Ascending aorta (tissue), 2 donors: ENCODE measurements around the gene SELENOF. TPM values are rescaled to one million over a fixed set of nuclear protein-coding genes. Genes with fewer than 3 reads are reported as not detected.

Experiments
- DNase-seq, 2 donors: peaks; one replicate each; pipeline ENCODE4 v3.0.0-alpha.2; 2019; ENCODE audit warnings: low spot score in 2 of 2
- H3K27ac ChIP-seq, 2 donors: fragments of 200-600 bp; sonication (generic); one replicate each; pipeline ENCODE4 v1.5.1; 2016 to 2017; ENCODE audit warnings: mild to moderate bottlenecking in 1 of 2
- H3K27me3 ChIP-seq: fragments of 200-600 bp; sonication (generic); one replicate; pipeline ENCODE4 v1.5.1; 2017
- H3K36me3 ChIP-seq, 2 donors: fragments of 200-600 bp; sonication (generic); one replicate each; pipeline ENCODE4 v1.5.1; 2016
- H3K4me1 ChIP-seq, 2 donors: fragments of 200-600 bp; sonication (generic); one replicate each; pipeline ENCODE4 v1.5.1; 2016 to 2017; ENCODE audit warnings: mild to moderate bottlenecking in 1 of 2
- H3K4me3 ChIP-seq, 2 donors: fragments of 200-600 bp; sonication (generic); one replicate each; pipeline ENCODE4 v1.5.1; 2016 to 2017; ENCODE audit warnings: mild to moderate bottlenecking in 1 of 2
- H3K9me3 ChIP-seq, 2 donors: fragments of 200-600 bp; sonication (generic); one replicate each; pipeline ENCODE4 v1.5.1; 2016
- intact Hi-C: fragments of 100-400 bp; cut with DNase I; formaldehyde crosslinking; loops from one replicate; pipeline ENCODE4 v1.15.1; 2023
- total RNA-seq: library from RNA; depleted of rRNA; stranded (reverse); fragments of >200 nt; gene quantifications from one replicate; pipeline ENCODE4 v1.1.0, GENCODE V29; 2016
- TF ChIP-seq, protein P1 (sequence below), 3 experiments: fragments of 200-600 bp in 2 of 3; fragments of 450-650 bp in 1 of 3; sonication (generic) in 2 of 3; IDR thresholded peaks; one replicate each; pipeline ENCODE4 v1.5.1; 2016 to 2019; ENCODE audit warnings: antibody characterized with exemption in 3 of 3, mild to moderate bottlenecking in 1 of 3, moderate library complexity in 1 of 3

The SELENOF gene
- total RNA-seq, 1 donor from 2014 or later = 124 TPM

DNA sequence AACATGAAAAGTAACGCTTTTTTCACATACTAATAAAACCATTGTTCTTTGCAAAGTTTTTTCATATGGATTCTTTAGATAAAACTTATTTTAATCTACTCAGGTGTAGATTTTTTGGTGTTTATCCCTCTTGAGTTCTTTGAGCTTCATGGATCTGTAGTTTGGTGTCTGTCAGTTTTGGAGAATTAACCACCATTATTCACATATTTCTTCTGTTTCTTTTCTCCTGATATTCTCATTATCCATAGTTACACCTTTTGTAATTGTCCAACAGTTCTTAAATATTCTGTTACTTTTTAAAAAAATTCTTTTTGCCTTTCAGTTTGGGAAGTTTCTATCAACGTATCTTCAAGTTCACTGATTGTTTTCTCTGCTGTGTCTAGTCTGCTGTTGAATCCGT, 19.1 kb upstream of the SELENOF start:
- no peaks in the 10 kb centered on the region for H3K4me1 ChIP-seq
- DNase-seq = no peak
- TF ChIP-seq, protein P1, sequence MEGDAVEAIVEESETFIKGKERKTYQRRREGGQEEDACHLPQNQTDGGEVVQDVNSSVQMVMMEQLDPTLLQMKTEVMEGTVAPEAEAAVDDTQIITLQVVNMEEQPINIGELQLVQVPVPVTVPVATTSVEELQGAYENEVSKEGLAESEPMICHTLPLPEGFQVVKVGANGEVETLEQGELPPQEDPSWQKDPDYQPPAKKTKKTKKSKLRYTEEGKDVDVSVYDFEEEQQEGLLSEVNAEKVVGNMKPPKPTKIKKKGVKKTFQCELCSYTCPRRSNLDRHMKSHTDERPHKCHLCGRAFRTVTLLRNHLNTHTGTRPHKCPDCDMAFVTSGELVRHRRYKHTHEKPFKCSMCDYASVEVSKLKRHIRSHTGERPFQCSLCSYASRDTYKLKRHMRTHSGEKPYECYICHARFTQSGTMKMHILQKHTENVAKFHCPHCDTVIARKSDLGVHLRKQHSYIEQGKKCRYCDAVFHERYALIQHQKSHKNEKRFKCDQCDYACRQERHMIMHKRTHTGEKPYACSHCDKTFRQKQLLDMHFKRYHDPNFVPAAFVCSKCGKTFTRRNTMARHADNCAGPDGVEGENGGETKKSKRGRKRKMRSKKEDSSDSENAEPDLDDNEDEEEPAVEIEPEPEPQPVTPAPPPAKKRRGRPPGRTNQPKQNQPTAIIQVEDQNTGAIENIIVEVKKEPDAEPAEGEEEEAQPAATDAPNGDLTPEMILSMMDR (IDR thresholded peaks at IDR 0.05) = no peak
- intact Hi-C loops = no loop called here
- no peaks in the 10 kb centered on the region for H3K36me3 ChIP-seq
- no peaks in the 10 kb centered on the region for H3K27me3 ChIP-seq
- H3K9me3 ChIP-seq = no peaks in the 10 kb centered on the region
- no peak overlapping the region for H3K4me3 ChIP-seq
- no peak overlapping the region for H3K27ac ChIP-seq

DNA sequence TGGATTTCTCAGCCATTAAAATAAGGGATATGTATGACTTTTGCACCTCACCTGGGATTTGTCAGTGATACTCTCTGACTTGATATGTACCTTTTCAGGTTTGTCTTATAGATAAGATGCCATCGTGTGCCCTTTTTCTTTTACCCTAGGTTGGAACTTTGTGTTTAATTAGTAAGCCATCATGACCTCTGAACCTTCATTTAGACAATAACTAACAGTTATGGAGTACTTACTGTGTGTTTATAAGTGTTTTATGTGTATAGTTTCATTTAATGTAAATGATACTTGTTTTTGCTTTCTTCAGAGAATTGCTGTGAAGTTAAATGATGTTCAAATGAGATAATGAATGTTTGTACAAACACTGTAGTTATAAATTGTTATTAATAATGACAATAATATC, 14.9 kb upstream of the SELENOF start:
- DNase-seq = no peak
- Histone ChIP-seq H3K9me3 (no peaks in the 10 kb centered on the region), H3K36me3 (no peaks in the 10 kb centered on the region), H3K4me3 (no peak overlapping the region), H3K27ac (no peak overlapping the region), H3K4me1 (no peaks in the 10 kb centered on the region), H3K27me3 (no peaks in the 10 kb centered on the region)
- intact Hi-C loops = no loop called here
- TF ChIP-seq, protein P1 (IDR thresholded peaks at IDR 0.05) = no peak

DNA sequence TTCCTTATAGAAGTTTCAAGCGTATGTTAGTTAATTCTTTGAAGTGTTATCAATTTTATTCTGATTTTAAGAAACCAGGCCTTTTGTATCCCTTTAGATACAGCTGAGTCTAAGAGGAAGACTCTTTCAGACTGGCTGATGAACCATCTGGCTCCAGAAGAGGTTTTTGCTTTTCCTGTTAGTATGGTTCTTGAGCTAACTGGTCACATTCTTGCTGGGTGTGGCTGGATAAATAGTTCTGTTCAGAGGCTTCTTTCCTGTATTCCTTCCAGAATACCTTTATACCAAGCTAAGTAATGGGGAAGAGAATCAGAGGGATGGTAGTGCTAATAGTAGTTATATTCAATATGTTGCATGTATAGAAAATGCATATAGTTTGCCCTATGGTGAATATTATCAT, 13.0 kb upstream of the SELENOF start:
- intact Hi-C loops = no loop called here
- H3K9me3 ChIP-seq = peaks cover 0 to 7% of the 10 kb centered on the region in 2 donors
- no peaks in the 10 kb centered on the region for H3K36me3 ChIP-seq
- H3K4me3 ChIP-seq = no peak overlapping the region
- no peak overlapping the region for H3K27ac ChIP-seq
- DNase-seq = no peak
- no peaks in the 10 kb centered on the region for H3K27me3 ChIP-seq
- TF ChIP-seq, protein P1 (IDR thresholded peaks at IDR 0.05) = no peak
- H3K4me1 ChIP-seq = no peaks in the 10 kb centered on the region

DNA sequence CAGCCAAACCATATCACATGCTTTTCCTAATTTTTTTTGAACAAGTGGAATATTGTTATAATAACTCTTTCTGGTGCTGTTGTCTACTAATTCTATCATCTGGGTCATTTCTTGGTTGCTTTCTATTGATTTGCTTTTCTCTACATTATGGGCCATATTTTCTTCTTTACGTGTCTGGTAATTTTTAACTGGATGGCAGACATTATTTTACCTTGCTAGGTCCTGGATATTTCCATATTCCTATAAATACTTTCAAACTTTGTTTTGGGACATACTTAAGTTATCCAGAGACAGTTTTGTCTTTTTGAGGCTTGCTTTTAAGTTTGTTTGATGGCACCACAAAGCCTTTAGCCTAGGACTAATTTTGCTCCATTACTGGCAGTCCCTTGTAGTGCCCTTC, 11.8 kb upstream of the SELENOF start:
- no peaks in the 10 kb centered on the region for H3K36me3 ChIP-seq
- TF ChIP-seq, protein P1 (IDR thresholded peaks at IDR 0.05) = no peak
- no peaks in the 10 kb centered on the region for H3K4me1 ChIP-seq
- intact Hi-C loops = no loop called here
- peaks cover 0 to 7% of the 10 kb centered on the region in 2 donors for H3K9me3 ChIP-seq
- no peak for DNase-seq
- H3K4me3 ChIP-seq = no peak overlapping the region
- H3K27ac ChIP-seq = no peak overlapping the region
- H3K27me3 ChIP-seq = no peaks in the 10 kb centered on the region

DNA sequence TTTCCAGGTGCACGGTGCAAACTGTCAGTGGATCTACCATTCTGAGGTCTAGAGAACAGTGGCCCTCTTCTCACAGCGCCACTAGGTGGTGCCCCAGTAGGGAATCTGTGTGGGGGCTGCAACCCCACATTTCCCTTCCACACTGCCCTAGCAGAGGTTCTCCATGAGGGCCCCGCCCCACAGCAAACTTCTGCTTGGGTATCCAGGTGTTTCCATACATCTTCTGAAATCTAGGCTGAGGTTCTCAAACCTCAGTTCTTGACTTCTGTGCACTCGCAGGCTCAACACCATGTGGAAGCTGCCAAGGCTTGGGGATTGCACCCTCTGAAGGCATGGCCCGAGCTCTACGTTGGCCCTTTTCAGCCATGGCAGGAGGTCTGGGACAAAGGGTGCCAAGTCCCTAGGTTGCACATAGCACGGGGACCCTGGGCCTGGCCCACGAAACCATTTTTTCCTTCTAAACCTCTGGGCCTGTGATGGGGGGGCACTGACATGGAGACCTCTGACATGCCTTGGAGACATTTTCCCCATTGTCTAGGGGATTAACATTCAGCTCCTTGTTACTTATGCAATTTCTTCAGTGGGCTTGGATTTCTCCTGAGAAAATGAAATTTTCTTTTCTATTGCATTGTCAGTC, 10.5 kb upstream of the SELENOF start:
- intact Hi-C loops = no loop called here
- no peak for DNase-seq
- H3K27me3 ChIP-seq = no peaks in the 10 kb centered on the region
- no peaks in the 10 kb centered on the region for H3K4me1 ChIP-seq
- H3K27ac ChIP-seq = no peak overlapping the region
- no peak overlapping the region for H3K4me3 ChIP-seq
- no peaks in the 10 kb centered on the region for H3K36me3 ChIP-seq
- TF ChIP-seq, protein P1 (IDR thresholded peaks at IDR 0.05) = no peak
- peaks cover 0 to 7% of the 10 kb centered on the region in 2 donors for H3K9me3 ChIP-seq

DNA sequence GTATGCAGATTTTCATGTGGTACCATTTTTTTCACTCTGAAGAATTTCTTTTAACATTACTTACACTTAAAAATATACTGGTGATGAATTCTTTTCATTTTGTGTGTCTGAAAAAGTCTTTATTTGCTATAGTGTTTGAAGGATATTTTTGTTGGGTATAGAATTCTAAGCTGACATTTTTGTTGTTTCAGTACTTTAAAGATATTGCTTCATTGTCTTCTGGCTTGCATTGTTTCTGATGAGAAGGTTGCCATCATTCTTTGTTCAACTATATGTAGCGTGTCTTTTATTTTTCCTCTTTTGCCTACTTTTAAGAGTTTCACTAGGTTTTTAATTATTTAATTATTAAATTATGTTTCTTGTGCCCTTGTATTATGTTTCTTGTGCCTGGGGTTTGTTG, 8.5 kb upstream of the SELENOF start:
- no peak for DNase-seq
- Histone ChIP-seq H3K27ac (no peak overlapping the region), H3K36me3 (no peaks in the 10 kb centered on the region), H3K4me3 (no peak overlapping the region), H3K27me3 (no peaks in the 10 kb centered on the region), H3K4me1 (no peaks in the 10 kb centered on the region), H3K9me3 (peaks cover 0 to 7% of the 10 kb centered on the region in 2 donors)
- intact Hi-C loops = no loop called here
- TF ChIP-seq, protein P1 (IDR thresholded peaks at IDR 0.05) = no peak
